Measurements from ENCODE around the gene PEPD. TPM values are rescaled to one million over a fixed set of nuclear protein-coding genes. Genes with fewer than 3 reads are reported as not detected.

PEPD gene
- total RNA-seq, 4 donors from 2014 or later: 33.9 to 57.0 (median 45.0) TPM

DNA sequence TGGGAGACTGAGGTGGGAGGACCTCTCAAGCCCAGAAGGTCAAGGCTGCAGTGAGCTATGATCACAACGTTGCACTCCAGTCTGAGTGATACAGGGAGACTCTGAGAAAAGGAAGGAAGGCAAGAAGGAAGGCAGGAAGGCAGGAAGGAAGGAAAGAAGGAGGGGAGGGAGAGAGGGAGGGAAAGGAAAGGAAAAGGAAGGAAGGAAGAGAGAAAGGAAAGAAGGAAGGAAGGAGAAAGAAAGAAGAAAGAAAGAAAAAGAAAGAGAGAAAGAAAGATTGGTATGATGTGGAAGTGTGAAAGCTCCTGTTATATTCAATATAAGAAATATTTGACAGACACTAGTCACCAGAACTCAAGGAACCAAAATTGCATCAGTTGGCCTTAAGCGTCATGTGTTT, 180.6 kb downstream of the PEPD start:
- in situ Hi-C loops (cut with MboI; ENCODE audit: low sequenced_read_pairs in 4 of 4): no loop called here
- no peaks in the 10 kb centered on the region for H3K4me1 ChIP-seq
- no peak overlapping the region for H3K4me3 ChIP-seq
- H3K36me3 ChIP-seq: no peaks in the 10 kb centered on the region
- DNase-seq (no peak), ATAC-seq (no peak)
- no peaks in the 10 kb centered on the region for H3K27me3 ChIP-seq
- intact Hi-C loops (cut with DNase I; ENCODE audit: low total_unique reads): no loop called here
- H3K9me3 ChIP-seq: no peaks in the 10 kb centered on the region
- no peak for TF ChIP-seq POLR2A (IDR thresholded peaks at IDR 0.05)
- TF ChIP-seq, protein P1, sequence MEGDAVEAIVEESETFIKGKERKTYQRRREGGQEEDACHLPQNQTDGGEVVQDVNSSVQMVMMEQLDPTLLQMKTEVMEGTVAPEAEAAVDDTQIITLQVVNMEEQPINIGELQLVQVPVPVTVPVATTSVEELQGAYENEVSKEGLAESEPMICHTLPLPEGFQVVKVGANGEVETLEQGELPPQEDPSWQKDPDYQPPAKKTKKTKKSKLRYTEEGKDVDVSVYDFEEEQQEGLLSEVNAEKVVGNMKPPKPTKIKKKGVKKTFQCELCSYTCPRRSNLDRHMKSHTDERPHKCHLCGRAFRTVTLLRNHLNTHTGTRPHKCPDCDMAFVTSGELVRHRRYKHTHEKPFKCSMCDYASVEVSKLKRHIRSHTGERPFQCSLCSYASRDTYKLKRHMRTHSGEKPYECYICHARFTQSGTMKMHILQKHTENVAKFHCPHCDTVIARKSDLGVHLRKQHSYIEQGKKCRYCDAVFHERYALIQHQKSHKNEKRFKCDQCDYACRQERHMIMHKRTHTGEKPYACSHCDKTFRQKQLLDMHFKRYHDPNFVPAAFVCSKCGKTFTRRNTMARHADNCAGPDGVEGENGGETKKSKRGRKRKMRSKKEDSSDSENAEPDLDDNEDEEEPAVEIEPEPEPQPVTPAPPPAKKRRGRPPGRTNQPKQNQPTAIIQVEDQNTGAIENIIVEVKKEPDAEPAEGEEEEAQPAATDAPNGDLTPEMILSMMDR (IDR thresholded peaks at IDR 0.05 in 4 of 5, conservative IDR thresholded peaks at IDR 0.05 in 1 of 5): no peak
- H3K27ac ChIP-seq: no peak overlapping the region

DNA sequence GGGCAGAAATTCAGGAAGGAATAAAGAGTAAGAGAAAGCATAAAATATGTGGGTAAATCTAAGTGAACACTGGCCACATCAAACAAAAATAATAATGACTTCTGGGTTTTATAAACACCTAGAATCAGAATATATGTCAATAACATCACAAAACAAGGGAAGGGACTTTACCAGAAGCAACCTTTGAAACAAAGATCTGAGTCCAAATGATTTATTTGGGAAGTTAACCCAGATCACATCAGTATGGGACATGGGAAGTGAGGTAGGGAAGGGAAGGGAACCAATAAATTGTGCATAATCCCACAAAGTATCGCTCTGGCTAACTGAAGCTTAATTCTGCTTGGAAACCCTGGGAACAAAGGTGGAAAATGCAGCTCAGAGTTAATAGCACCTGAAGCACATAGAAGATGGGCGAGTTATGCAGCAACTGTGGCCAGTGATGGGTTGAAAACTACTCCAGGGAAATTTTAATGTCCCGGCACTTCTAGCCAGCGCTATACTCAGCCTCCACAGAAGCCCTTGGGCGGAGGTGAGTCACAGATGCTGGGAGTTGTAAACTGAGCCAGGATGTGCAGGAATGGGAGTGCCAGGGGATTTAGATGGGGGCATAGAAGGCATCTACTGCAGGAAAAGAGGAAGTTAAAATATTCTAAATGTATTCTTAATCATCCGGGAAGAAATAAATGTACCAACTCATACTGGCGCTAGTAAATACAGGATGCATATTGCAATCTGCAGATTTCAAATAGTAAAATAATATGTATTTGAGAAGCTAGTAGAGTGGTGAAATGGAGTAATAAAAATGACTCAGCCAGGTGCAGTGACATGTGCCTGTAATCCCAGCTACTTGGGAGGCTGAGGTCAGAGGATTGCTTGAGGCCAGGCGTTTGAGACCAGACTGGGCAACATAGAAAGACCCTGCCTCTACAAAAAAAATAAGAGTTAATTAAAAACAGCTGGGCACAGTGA, 182.3 kb downstream of the PEPD start:
- ATAC-seq (no peak), DNase-seq (no peak)
- Histone ChIP-seq H3K36me3 (no peaks in the 10 kb centered on the region), H3K27ac (no peak overlapping the region), H3K27me3 (no peaks in the 10 kb centered on the region), H3K4me1 (no peaks in the 10 kb centered on the region), H3K4me3 (no peak overlapping the region), H3K9me3 (no peaks in the 10 kb centered on the region)
- intact Hi-C loops (cut with DNase I; ENCODE audit: low total_unique reads): no loop called here
- in situ Hi-C loops (cut with MboI; ENCODE audit: low sequenced_read_pairs in 4 of 4): no loop called here
- TF ChIP-seq, protein P1 (IDR thresholded peaks at IDR 0.05 in 4 of 5, conservative IDR thresholded peaks at IDR 0.05 in 1 of 5): no peak
- no peak for TF ChIP-seq POLR2A (IDR thresholded peaks at IDR 0.05)

Other genes with a start within 250 kb of the PEPD start
- 10 to 100 TPM; 11.9 to 29.9 (median 25.5) TPM for gene CEBPA, start 219.3 kb downstream of the PEPD start, total RNA-seq
- 10 to 100 TPM; 44.2 to 50.1 (median 46.1) TPM for gene CEBPG, start 148.1 kb downstream of the PEPD start, total RNA-seq
- gene CHST8, start 100.2 kb upstream of the PEPD start, total RNA-seq: under 1 TPM in 2 of 4 donors, not detected in 2; 0.29 to 0.46 TPM